H1 (cell line): ENCODE data around the gene OR6K6. TPM values are rescaled to one million over a fixed set of nuclear protein-coding genes. Genes with fewer than 3 reads are reported as not detected.

Experiments
- CBX5 ChIP-seq: fragments of 300-800, 300-1000 bp; sonication (generic); IDR thresholded peaks from 2 replicates; pipeline ENCODE4 v1.7.1; 2016; ENCODE audit warnings: antibody characterized with exemption, low read length, low read depth
- CEBPB ChIP-seq: IDR thresholded peaks from 2 replicates; pipeline ENCODE4 v1.6.1; 2012; ENCODE audit warnings: low read depth, low read length
- CHD1 ChIP-seq: IDR thresholded peaks from 2 replicates; pipeline ENCODE4 v1.6.1; 2012; ENCODE audit warnings: low read depth, low read length, improper control_type of control experiment
- CREB1 ChIP-seq: IDR thresholded peaks from 2 replicates; pipeline ENCODE4 v1.6.1; 2012; ENCODE audit warnings: inconsistent platforms
- GTF2F1 ChIP-seq: IDR thresholded peaks from 2 replicates; pipeline ENCODE4 v1.6.1; 2012; ENCODE audit warnings: low read depth, low read length, improper control_type of control experiment, borderline replicate concordance
- POLR2AphosphoS5 ChIP-seq: IDR thresholded peaks from 2 replicates; pipeline ENCODE4 v1.6.1; 2011; ENCODE audit warnings: low read depth, low read length
- POU5F1 ChIP-seq: IDR thresholded peaks from 2 replicates; pipeline ENCODE4 v1.6.1; 2011; ENCODE audit warnings: low read depth, mild to moderate bottlenecking, low read length, moderate library complexity
- SIN3A ChIP-seq, 2 experiments: IDR thresholded peaks in 1 of 2; conservative IDR thresholded peaks in 1 of 2; 2 replicates each; pipeline ENCODE4 v1.6.1; 2011 to 2012; ENCODE audit warnings: low read length in 2 of 2, improper control_type of control experiment in 1 of 2, low read depth in 1 of 2, mild to moderate bottlenecking in 1 of 2
- SP1 ChIP-seq: IDR thresholded peaks from 2 replicates; pipeline ENCODE4 v1.6.1; 2011; ENCODE audit warnings: low read depth, low read length
- TAF1 ChIP-seq: IDR thresholded peaks from 2 replicates; pipeline ENCODE4 v1.6.1; 2011; ENCODE audit warnings: mild to moderate bottlenecking, low read depth, low read length
- polyA plus RNA-seq, 7 experiments: library from polyadenylated mRNA; depleted of rRNA in 3 of 7; stranded (reverse) in 5 of 7; unstranded in 2 of 7; fragments of >200 nt in 5 of 7; fragments of 200-250 nt in 2 of 7; gene quantifications; 1 replicate in 5 of 7; 2 replicates in 1 of 7; 4 replicates in 1 of 7; pipeline versions ENCODE4 v1.2.1 to v1.2.3, GENCODE V29; 2011 to 2013; ENCODE audit warnings: missing spikeins in 2 of 7, mixed read lengths in 2 of 7
- total RNA-seq: library from RNA; stranded (reverse); fragmentation: NEBNext Ultra II Directional; extraction: Animal tissue kit (Norgen Biotek cat#: 25700); gene quantifications from 2 replicates; pipeline ENCODE4 v1.2.1, GENCODE V29; 2021
- TF ChIP-seq, protein P1 (sequence below): fragments of 300-600 bp; sonication (generic); IDR thresholded peaks from 2 replicates; pipeline ENCODE4 v1.7.1; 2012; ENCODE audit warnings: low read length, moderate library complexity, mild to moderate bottlenecking, inconsistent platforms; ENCODE audit not compliant: insufficient replicate concordance
- TF ChIP-seq, protein P2 (sequence below): IDR thresholded peaks from 2 replicates; pipeline ENCODE4 v1.6.1; 2011; ENCODE audit warnings: low read length, improper control_type of control experiment

The OR6K6 gene
- total and polyA plus RNA-seq, 2 of the 8 experiments (the other 6 are each of a cell fraction or from before 2014, with no cell fraction given): not detected

DNA sequence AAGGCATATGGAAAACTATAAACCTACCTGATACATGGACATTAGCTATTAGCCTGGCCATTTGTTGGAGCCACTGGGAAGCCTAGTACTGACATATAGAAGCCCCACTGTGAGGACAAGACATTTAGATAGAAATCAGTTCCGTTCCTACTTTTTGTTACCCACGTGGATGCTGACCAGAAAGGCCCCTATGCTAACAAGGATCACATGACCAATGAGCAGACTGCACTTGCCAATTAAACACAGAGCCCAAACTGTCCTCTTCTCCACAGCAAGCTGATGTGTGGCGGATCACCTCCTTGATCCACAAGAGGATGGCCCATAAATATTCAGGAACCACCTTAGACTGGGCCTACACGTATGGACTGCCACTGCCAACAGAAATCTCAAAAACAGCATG lies 22.8 kb upstream of the OR6K6 start (continued):
- TF ChIP-seq, protein P1, sequence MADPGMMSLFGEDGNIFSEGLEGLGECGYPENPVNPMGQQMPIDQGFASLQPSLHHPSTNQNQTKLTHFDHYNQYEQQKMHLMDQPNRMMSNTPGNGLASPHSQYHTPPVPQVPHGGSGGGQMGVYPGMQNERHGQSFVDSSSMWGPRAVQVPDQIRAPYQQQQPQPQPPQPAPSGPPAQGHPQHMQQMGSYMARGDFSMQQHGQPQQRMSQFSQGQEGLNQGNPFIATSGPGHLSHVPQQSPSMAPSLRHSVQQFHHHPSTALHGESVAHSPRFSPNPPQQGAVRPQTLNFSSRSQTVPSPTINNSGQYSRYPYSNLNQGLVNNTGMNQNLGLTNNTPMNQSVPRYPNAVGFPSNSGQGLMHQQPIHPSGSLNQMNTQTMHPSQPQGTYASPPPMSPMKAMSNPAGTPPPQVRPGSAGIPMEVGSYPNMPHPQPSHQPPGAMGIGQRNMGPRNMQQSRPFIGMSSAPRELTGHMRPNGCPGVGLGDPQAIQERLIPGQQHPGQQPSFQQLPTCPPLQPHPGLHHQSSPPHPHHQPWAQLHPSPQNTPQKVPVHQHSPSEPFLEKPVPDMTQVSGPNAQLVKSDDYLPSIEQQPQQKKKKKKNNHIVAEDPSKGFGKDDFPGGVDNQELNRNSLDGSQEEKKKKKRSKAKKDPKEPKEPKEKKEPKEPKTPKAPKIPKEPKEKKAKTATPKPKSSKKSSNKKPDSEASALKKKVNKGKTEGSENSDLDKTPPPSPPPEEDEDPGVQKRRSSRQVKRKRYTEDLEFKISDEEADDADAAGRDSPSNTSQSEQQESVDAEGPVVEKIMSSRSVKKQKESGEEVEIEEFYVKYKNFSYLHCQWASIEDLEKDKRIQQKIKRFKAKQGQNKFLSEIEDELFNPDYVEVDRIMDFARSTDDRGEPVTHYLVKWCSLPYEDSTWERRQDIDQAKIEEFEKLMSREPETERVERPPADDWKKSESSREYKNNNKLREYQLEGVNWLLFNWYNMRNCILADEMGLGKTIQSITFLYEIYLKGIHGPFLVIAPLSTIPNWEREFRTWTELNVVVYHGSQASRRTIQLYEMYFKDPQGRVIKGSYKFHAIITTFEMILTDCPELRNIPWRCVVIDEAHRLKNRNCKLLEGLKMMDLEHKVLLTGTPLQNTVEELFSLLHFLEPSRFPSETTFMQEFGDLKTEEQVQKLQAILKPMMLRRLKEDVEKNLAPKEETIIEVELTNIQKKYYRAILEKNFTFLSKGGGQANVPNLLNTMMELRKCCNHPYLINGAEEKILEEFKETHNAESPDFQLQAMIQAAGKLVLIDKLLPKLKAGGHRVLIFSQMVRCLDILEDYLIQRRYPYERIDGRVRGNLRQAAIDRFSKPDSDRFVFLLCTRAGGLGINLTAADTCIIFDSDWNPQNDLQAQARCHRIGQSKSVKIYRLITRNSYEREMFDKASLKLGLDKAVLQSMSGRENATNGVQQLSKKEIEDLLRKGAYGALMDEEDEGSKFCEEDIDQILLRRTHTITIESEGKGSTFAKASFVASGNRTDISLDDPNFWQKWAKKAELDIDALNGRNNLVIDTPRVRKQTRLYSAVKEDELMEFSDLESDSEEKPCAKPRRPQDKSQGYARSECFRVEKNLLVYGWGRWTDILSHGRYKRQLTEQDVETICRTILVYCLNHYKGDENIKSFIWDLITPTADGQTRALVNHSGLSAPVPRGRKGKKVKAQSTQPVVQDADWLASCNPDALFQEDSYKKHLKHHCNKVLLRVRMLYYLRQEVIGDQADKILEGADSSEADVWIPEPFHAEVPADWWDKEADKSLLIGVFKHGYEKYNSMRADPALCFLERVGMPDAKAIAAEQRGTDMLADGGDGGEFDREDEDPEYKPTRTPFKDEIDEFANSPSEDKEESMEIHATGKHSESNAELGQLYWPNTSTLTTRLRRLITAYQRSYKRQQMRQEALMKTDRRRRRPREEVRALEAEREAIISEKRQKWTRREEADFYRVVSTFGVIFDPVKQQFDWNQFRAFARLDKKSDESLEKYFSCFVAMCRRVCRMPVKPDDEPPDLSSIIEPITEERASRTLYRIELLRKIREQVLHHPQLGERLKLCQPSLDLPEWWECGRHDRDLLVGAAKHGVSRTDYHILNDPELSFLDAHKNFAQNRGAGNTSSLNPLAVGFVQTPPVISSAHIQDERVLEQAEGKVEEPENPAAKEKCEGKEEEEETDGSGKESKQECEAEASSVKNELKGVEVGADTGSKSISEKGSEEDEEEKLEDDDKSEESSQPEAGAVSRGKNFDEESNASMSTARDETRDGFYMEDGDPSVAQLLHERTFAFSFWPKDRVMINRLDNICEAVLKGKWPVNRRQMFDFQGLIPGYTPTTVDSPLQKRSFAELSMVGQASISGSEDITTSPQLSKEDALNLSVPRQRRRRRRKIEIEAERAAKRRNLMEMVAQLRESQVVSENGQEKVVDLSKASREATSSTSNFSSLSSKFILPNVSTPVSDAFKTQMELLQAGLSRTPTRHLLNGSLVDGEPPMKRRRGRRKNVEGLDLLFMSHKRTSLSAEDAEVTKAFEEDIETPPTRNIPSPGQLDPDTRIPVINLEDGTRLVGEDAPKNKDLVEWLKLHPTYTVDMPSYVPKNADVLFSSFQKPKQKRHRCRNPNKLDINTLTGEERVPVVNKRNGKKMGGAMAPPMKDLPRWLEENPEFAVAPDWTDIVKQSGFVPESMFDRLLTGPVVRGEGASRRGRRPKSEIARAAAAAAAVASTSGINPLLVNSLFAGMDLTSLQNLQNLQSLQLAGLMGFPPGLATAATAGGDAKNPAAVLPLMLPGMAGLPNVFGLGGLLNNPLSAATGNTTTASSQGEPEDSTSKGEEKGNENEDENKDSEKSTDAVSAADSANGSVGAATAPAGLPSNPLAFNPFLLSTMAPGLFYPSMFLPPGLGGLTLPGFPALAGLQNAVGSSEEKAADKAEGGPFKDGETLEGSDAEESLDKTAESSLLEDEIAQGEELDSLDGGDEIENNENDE: no peak
- TF ChIP-seq POU5F1: no peak
- no peak for TF ChIP-seq CREB1
- no peak for TF ChIP-seq CBX5
- no peak for TF ChIP-seq SIN3A (conservative IDR thresholded peaks at IDR 0.05 in 1 of 2, IDR thresholded peaks at IDR 0.05 in 1 of 2; ENCODE audit: low read depth in 1 of 2, low read length in 2 of 2)
- TF ChIP-seq POLR2AphosphoS5: no peak
- no peak for TF ChIP-seq GTF2F1
- no peak for TF ChIP-seq SP1
- TF ChIP-seq, protein P2, sequence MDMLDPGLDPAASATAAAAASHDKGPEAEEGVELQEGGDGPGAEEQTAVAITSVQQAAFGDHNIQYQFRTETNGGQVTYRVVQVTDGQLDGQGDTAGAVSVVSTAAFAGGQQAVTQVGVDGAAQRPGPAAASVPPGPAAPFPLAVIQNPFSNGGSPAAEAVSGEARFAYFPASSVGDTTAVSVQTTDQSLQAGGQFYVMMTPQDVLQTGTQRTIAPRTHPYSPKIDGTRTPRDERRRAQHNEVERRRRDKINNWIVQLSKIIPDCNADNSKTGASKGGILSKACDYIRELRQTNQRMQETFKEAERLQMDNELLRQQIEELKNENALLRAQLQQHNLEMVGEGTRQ: no peak
- TF ChIP-seq TAF1: no peak
- no peak for TF ChIP-seq CEBPB
- TF ChIP-seq CHD1: no peak
